H1 (cell line): ENCODE results near the gene POU3F1. TPM values are rescaled to one million over a fixed set of nuclear protein-coding genes. Genes with fewer than 3 reads are reported as not detected.

ENCODE experiments used
- microRNA-seq, 2 experiments: library from miRNA; unstranded; fragments of <30 nt; microRNA quantifications; one replicate each; pipeline versions ENCODE4 to v1.2.0, GENCODE V29; 2016 to 2020; ENCODE audit warnings: borderline microRNAs expressed in 2 of 2, borderline number of aligned reads in 2 of 2, borderline replicate concordance in 1 of 2
- polyA plus RNA-seq, 7 experiments: library from polyadenylated mRNA; depleted of rRNA in 3 of 7; stranded (reverse) in 5 of 7; unstranded in 2 of 7; fragments of >200 nt in 5 of 7; fragments of 200-250 nt in 2 of 7; gene quantifications; 1 replicate in 5 of 7; 2 replicates in 1 of 7; 4 replicates in 1 of 7; pipeline versions ENCODE4 v1.2.1 to v1.2.3, GENCODE V29; 2011 to 2013; ENCODE audit warnings: missing spikeins in 2 of 7, mixed read lengths in 2 of 7
- small RNA-seq: library from polyadenylated mRNA; stranded (forward); fragments of <200 nt; extraction: miRNeasy Mini kit (QIAGEN cat#:217004); gene quantifications from one replicate; pipeline ENCODE3, GENCODE V24; 2013; ENCODE audit not compliant: insufficient read depth
- total RNA-seq: library from RNA; stranded (reverse); fragmentation: NEBNext Ultra II Directional; extraction: Animal tissue kit (Norgen Biotek cat#: 25700); gene quantifications from 2 replicates; pipeline ENCODE4 v1.2.1, GENCODE V29; 2021

POU3F1 gene
- total and polyA plus RNA-seq, 2 of the 8 experiments (the other 6 are each of a cell fraction or from before 2014, with no cell fraction given) = 4.2 to 10.8 TPM

Small RNAs within 50 kb of the gene (microRNA-seq; reads per million reads assigned to microRNA genes)
- 8.1 to 10.1 reads per million in 2 experiments for gene MIR3659

Small RNAs within 50 kb of the gene (small RNA-seq; reads per million reads assigned to genes)
- 9.9 reads per million, percentile 82 among the genes with 10 or more reads in this experiment for gene MIR3659

Other genes starting within 250 kb of the POU3F1 start
- 36.9 and 42.4 TPM in 2 replicates for gene C1orf122, start 239.0 kb downstream of the POU3F1 start, total RNA-seq
- gene C1orf122, start 239.0 kb downstream of the POU3F1 start, polyA plus RNA-seq (2011; rRNA removed) = 32.1 and 45.4 TPM in 2 replicates
- 21.6 and 23.1 TPM in 2 replicates for gene YRDC, start 238.6 kb downstream of the POU3F1 start, total RNA-seq
- 20.6 and 21.1 TPM in 2 replicates for gene YRDC, start 238.6 kb downstream of the POU3F1 start, polyA plus RNA-seq (2011; rRNA removed)
- 12.6 and 15.5 TPM in 2 replicates for gene MTF1, start 187.2 kb downstream of the POU3F1 start, total RNA-seq
- gene MTF1, start 187.2 kb downstream of the POU3F1 start, polyA plus RNA-seq (2011; rRNA removed) = 3.2 and 4.0 TPM in 2 replicates
- gene INPP5B, start 99.7 kb downstream of the POU3F1 start, total RNA-seq = 23.7 and 25.1 TPM in 2 replicates
- gene INPP5B, start 99.7 kb downstream of the POU3F1 start, polyA plus RNA-seq (2011; rRNA removed) = 13.5 and 14.0 TPM in 2 replicates
- gene SF3A3, start 56.8 kb downstream of the POU3F1 start, total RNA-seq = 137 and 145 TPM in 2 replicates
- gene SF3A3, start 56.8 kb downstream of the POU3F1 start, polyA plus RNA-seq (2011; rRNA removed) = 25.0 and 40.5 TPM in 2 replicates
- 35.6 and 35.8 TPM in 2 replicates for gene FHL3, start 41.3 kb downstream of the POU3F1 start, total RNA-seq
- gene FHL3, start 41.3 kb downstream of the POU3F1 start, polyA plus RNA-seq (2011; rRNA removed) = 14.3 and 22.8 TPM in 2 replicates
- gene UTP11, start 34.1 kb downstream of the POU3F1 start, total RNA-seq = 56.4 and 60.5 TPM in 2 replicates
- gene UTP11, start 34.1 kb downstream of the POU3F1 start, polyA plus RNA-seq (2011; rRNA removed) = 18.2 and 19.5 TPM in 2 replicates